Glutamatergic neuron (in vitro differentiated cells): ENCODE results near the gene CTAGE1. TPM values are rescaled to one million over a fixed set of nuclear protein-coding genes. Genes with fewer than 3 reads are reported as not detected.

Experiments
- DNase-seq: peaks from one replicate; pipeline ENCODE4 v3.0.0; 2022
- H3K27ac Mint-ChIP-seq: one replicate; pipeline ENCODE4 v1.8.0; 2020; ENCODE audit warnings: mild to moderate bottlenecking, mixed read lengths, inconsistent platforms; ENCODE audit not compliant: unreplicated experiment
- H3K27me3 Mint-ChIP-seq: one replicate; pipeline ENCODE4 v1.8.0; 2020; ENCODE audit warnings: mild to moderate bottlenecking, moderate library complexity, mixed read lengths, inconsistent platforms; ENCODE audit not compliant: unreplicated experiment
- H3K36me3 Mint-ChIP-seq: one replicate; pipeline ENCODE4 v1.8.0; 2020; ENCODE audit warnings: mild to moderate bottlenecking, mixed read lengths, inconsistent platforms; ENCODE audit not compliant: unreplicated experiment
- H3K4me1 Mint-ChIP-seq: one replicate; pipeline ENCODE4 v1.8.0; 2020; ENCODE audit warnings: mild to moderate bottlenecking, low read depth, mixed read lengths, inconsistent platforms; ENCODE audit not compliant: unreplicated experiment
- H3K4me3 Mint-ChIP-seq: one replicate; pipeline ENCODE4 v1.8.0; 2020; ENCODE audit warnings: mild to moderate bottlenecking, mixed read lengths, inconsistent platforms; ENCODE audit not compliant: unreplicated experiment
- H3K9me3 Mint-ChIP-seq: one replicate; pipeline ENCODE4 v1.8.0; 2020; ENCODE audit warnings: mild to moderate bottlenecking, moderate library complexity, mixed read lengths, inconsistent platforms; ENCODE audit not compliant: unreplicated experiment
- long read RNA-seq: library from polyadenylated mRNA; unstranded; transcript quantifications from one replicate; pipeline ENCODE4 v2.0.0, GENCODE V29; 2020; ENCODE audit not compliant: unreplicated experiment
- total RNA-seq: library from RNA; stranded (reverse); fragmentation: NEBNext Ultra II Directional; extraction: Animal tissue kit (Norgen Biotek cat#: 25700); gene quantifications from one replicate; pipeline ENCODE4 v1.2.1, GENCODE V29; 2021; ENCODE audit not compliant: unreplicated experiment
- TF ChIP-seq, protein P1 (sequence below): fragments of 200-600 bp; sonication (generic); IDR thresholded peaks from one replicate; pipeline ENCODE4 v1.5.0; 2021; ENCODE audit not compliant: partially characterized antibody, unreplicated experiment

CTAGE1 gene, protein sequence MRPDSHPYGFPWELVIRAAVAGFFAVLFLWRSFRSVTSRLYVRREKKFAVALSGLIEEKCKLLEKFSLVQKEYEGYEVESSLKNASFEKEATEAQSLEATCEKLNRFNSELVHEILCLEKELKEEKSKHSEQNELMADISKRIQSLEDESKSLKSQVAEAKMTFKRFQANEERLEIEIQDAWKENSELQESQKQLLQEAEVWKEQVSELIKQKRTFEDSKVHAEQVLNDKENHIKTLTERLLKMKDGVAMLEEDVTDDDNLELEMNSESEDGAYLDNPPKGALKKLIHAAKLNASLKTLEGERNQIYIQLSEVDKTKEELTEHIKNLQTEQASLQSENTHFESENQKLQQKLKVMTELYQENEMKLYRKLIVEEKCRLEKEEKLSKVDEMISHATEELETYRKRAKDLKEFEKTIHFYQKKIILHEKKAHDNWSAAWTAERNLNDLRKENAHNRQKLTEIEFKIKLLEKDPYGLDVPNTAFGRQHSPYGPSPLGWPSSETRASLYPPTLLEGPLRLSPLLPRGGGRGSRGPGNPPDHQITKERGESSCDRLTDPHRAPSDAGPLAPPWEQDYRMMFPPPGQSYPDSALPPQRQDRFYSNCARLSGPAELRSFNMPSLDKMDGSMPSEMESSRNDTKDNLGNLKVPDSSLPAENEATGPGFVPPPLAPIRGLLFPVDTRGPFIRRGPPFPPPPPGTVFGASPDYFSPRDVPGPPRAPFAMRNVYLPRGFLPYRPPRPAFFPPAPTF
- total RNA-seq: not detected
- long read RNA-seq: 0 reads

DNA sequence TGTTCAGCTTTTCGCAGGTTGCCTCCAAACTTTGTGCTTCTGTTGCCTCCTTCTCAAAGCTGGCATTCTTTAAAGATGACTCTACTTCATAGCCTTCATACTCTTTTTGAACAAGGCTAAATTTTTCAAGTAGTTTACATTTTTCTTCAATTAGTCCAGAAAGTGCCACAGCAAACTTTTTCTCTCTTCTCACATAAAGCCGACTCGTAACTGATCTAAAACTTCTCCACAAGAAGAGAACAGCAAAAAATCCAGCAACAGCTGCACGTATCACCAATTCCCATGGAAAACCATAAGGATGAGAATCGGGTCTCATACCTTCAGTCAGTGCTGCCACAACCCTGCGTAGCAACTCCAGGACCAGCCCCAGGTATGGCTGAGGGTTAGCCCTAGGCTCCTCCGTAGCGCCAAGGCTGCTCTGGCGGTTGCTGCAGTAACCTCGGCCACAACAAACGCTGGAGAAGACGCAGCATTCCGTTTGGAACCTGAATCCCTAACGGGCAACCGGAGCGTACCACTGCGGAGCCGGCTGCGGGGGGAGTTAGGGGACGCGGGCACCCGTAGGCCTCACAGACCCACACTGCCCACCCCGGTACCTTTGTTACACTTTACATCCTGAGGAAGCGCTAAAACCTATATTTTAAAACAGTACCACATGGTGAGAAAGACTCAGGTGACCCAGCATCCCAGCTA lies at the start of gene CTAGE1:
Gene CTAGE1, minus strand, starts transcription at position 420 of the 693 bp plus-strand sequence. Its CDS starts 104 bp downstream, at position 316.
- Mint-ChIP-seq H3K27me3 (peaks cover 2% of the 10 kb centered on the region), H3K4me1 (no peaks in the 10 kb centered on the region), H3K27ac (no peak within 1 kb of the TSS), H3K9me3 (no peaks in the 10 kb centered on the region), H3K4me3 (no peak within 1 kb of the TSS), H3K36me3 (no peaks in the 10 kb centered on the region)
- TF ChIP-seq, protein P1, sequence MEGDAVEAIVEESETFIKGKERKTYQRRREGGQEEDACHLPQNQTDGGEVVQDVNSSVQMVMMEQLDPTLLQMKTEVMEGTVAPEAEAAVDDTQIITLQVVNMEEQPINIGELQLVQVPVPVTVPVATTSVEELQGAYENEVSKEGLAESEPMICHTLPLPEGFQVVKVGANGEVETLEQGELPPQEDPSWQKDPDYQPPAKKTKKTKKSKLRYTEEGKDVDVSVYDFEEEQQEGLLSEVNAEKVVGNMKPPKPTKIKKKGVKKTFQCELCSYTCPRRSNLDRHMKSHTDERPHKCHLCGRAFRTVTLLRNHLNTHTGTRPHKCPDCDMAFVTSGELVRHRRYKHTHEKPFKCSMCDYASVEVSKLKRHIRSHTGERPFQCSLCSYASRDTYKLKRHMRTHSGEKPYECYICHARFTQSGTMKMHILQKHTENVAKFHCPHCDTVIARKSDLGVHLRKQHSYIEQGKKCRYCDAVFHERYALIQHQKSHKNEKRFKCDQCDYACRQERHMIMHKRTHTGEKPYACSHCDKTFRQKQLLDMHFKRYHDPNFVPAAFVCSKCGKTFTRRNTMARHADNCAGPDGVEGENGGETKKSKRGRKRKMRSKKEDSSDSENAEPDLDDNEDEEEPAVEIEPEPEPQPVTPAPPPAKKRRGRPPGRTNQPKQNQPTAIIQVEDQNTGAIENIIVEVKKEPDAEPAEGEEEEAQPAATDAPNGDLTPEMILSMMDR: no peak
- DNase-seq: no peak

DNA sequence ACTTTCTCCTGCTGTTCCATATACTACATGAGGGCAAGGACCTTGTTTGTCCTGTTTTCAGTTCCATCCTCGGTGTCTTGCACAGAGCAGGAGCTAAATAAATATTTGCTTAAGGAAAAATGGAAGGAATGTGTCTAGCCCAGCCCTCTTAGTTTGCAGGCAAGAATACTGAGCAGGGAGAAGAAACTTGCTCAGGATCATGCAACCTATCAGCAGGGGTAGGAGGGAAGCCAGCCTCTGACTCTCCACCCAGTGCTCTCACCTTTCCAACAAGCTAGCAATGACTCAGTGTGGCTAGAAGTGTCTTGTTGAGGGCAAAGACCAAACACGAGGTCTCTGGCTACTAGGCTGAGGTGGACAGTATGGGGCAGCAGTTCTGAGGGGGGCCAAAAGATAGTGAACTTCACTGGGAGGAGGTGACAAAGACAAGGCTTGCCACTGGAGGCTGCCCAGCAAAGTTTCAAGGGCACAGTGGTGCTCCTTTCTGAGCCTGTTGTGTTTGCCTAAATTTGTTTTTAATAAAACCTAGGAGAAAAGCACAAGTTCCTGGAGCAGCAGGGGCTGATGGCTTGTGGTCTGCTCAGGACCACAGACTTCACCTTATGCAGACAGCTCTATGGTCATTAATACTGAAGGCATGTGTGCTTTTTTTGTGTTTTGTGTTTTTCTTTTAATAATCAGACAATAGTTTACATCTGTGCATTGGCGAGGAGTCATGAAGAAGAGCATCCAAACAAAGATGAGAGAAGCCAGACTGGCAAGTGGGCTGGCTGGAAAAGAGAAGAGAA lies 49.1 kb upstream of the CTAGE1 start:
- Mint-ChIP-seq H3K4me3 (no peak overlapping the region), H3K9me3 (no peaks in the 10 kb centered on the region), H3K27me3 (peaks cover 2% of the 10 kb centered on the region), H3K27ac (no peak overlapping the region), H3K36me3 (no peaks in the 10 kb centered on the region), H3K4me1 (peaks cover 6% of the 10 kb centered on the region)
- DNase-seq: no peak
- TF ChIP-seq, protein P1: no peak

DNA sequence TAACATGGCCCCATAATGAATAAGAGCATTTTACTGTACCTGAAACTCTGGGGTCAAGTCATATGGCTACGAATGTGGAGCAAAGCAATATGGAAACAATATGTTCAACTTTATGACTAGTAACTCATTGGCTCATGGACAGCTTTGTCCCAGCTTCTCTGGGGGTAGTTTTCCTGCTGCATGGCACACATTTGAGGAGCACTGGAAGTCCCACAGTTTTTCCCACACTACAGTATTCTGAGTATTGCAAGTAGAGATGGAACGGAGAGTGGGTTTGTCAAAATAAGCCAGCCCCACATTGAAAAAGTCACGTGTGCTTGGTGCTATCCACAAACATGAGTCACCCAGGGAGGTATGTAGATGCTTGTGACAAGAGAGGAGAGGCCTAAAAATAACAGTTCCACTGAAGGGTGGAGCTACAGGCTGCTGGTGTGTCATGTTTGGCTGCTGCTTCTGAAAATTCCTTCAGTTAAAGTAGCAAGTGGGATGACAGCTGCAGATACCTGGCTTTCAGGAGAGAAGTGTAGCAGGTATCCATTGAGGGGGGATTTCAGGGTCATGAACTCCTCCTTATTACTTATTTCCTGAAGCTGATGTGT lies 48.2 kb upstream of the CTAGE1 start:
- no peaks in the 10 kb centered on the region for H3K36me3 Mint-ChIP-seq
- H3K4me1 Mint-ChIP-seq: peaks cover 6% of the 10 kb centered on the region
- H3K4me3 Mint-ChIP-seq: no peak overlapping the region
- H3K9me3 Mint-ChIP-seq: no peaks in the 10 kb centered on the region
- no peak overlapping the region for H3K27ac Mint-ChIP-seq
- TF ChIP-seq, protein P1: no peak
- DNase-seq: no peak
- no peaks in the 10 kb centered on the region for H3K27me3 Mint-ChIP-seq

DNA sequence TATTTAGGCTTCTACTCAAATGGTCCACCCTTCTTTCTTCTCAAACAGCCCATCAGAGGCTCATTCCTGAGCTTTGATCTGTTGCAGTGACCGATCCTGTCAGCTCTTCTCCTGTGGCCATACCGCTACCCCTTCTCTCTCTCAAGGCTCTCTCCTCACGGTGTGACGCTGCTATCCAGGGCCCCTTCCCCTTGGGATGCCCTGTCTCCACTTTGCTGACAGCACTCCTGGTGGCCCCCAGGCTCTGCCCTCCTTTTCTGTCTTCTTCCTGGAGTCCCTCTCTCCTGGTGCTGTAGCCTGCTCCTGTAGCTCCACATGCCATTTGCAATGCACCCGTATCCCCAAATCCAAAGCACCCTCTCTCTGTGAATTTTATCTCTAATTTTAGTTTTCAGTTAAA lies 45.4 kb upstream of the CTAGE1 start:
- Mint-ChIP-seq H3K4me1 (peaks cover 6% of the 10 kb centered on the region), H3K36me3 (no peaks in the 10 kb centered on the region), H3K4me3 (peak overlapping the region; percentile 47), H3K9me3 (no peaks in the 10 kb centered on the region), H3K27me3 (no peaks in the 10 kb centered on the region), H3K27ac (no peak overlapping the region)
- TF ChIP-seq, protein P1: no peak
- no peak for DNase-seq
